Thoracic aorta (tissue), 2 donors: ENCODE data around the gene NR2E3. TPM values are rescaled to one million over a fixed set of nuclear protein-coding genes. Genes with fewer than 3 reads are reported as not detected.

Source experiments
- ATAC-seq: fragments of 150-250 bp; one replicate; pipeline ENCODE4 v1.8.0; 2017; ENCODE audit warnings: low read depth; ENCODE audit not compliant: insufficient number of reproducible peaks, low FRiP score
- DNase-seq: peaks from one replicate; pipeline ENCODE4 v3.0.0-alpha.2; 2020; ENCODE audit warnings: low spot score
- H3K27ac ChIP-seq, 2 donors: fragments of 200-600 bp; sonication (generic); 1 replicate in 1 of 2; 2 replicates in 1 of 2; pipeline ENCODE4 v1.5.1; 2016; ENCODE audit warnings: mild to moderate bottlenecking in 2 of 2, moderate library complexity in 2 of 2
- H3K27me3 ChIP-seq: fragments of 200-600 bp; sonication (generic); replicated peaks from 2 replicates; pipeline ENCODE4 v1.6.0; 2016; ENCODE audit warnings: mild to moderate bottlenecking; ENCODE audit not compliant: insufficient read depth
- H3K36me3 ChIP-seq: fragments of 200-600 bp; sonication (generic); one replicate; pipeline ENCODE4 v1.5.1; 2016
- H3K4me1 ChIP-seq, 2 donors: fragments of 200-600 bp; sonication (generic); 1 replicate in 1 of 2; 2 replicates in 1 of 2; pipeline versions ENCODE4 v1.5.1 to v1.6.0; 2016; ENCODE audit warnings: low read depth in 2 of 2, mild to moderate bottlenecking in 1 of 2; ENCODE audit not compliant: control insufficient read depth in 1 of 2
- H3K4me3 ChIP-seq: fragments of 200-600 bp; sonication (generic); 2 replicates; pipeline ENCODE4 v1.5.1; 2016; ENCODE audit warnings: mild to moderate bottlenecking
- H3K9me3 ChIP-seq: fragments of 200-600 bp; sonication (generic); 2 replicates; pipeline ENCODE4 v1.5.1; 2016
- CTCF ChIP-seq: fragments of 200-600 bp; sonication (generic); IDR thresholded peaks from one replicate; pipeline ENCODE4 v1.5.1; 2019; ENCODE audit warnings: antibody characterized with exemption
- total RNA-seq, 2 donors: library from RNA; depleted of rRNA; stranded (reverse); fragments of >200 nt; gene quantifications; one replicate each; pipeline versions ENCODE4 v1.1.0 to v1.2.3, GENCODE V29; 2016

NR2E3 gene
- total RNA-seq, 2 donors from 2014 or later, result 0.27 to 0.92 TPM

- no peak for ATAC-seq
- no peaks in the 10 kb centered on the region for H3K27me3 ChIP-seq
- H3K9me3 ChIP-seq, result no peaks in the 10 kb centered on the region
- peaks cover 9 to 63% of the 10 kb centered on the region in 2 donors for H3K4me1 ChIP-seq
- H3K27ac ChIP-seq, result peak overlapping the region; percentile 74 to 91
- no peak for DNase-seq
- TF ChIP-seq CTCF, result no peak
- H3K36me3 ChIP-seq, result no peaks in the 10 kb centered on the region
- no peak overlapping the region for H3K4me3 ChIP-seq
Observed at GRCh38 chr15:71781179-71781964, 29.0 kb upstream of the NR2E3 start.

GRCh38 chr15:71781965-71782265 is 28.4 kb upstream of the NR2E3 start:
- DNase-seq (no peak), ATAC-seq (no peak)
- Histone ChIP-seq H3K36me3 (no peaks in the 10 kb centered on the region), H3K9me3 (no peaks in the 10 kb centered on the region), H3K27me3 (no peaks in the 10 kb centered on the region), H3K4me1 (peaks cover 9 to 63% of the 10 kb centered on the region in 2 donors), H3K27ac (peak overlapping the region; percentile 74 to 91), H3K4me3 (no peak overlapping the region)
- no peak for TF ChIP-seq CTCF

- no peak for ATAC-seq
Observed at GRCh38 chr15:71782422-71783165, 27.8 kb upstream of the NR2E3 start.

GRCh38 chr15:71784719-71785118 is 25.6 kb upstream of the NR2E3 start:
- Histone ChIP-seq H3K9me3 (no peaks in the 10 kb centered on the region), H3K27ac (no peak overlapping the region), H3K4me1 (peaks cover 9 to 42% of the 10 kb centered on the region in 2 donors), H3K27me3 (no peaks in the 10 kb centered on the region), H3K36me3 (no peaks in the 10 kb centered on the region), H3K4me3 (no peak overlapping the region)
- no peak for DNase-seq
- ATAC-seq, result no peak
- TF ChIP-seq CTCF, result no peak

More at GRCh38 chr15:71782422-71783165, 27.8 kb upstream of the NR2E3 start:
- TF ChIP-seq CTCF, result no peak
- Histone ChIP-seq H3K4me1 (peaks cover 9 to 63% of the 10 kb centered on the region in 2 donors), H3K27ac (peak overlapping the region; percentile 74 to 91), H3K36me3 (no peaks in the 10 kb centered on the region), H3K27me3 (no peaks in the 10 kb centered on the region), H3K4me3 (no peak overlapping the region), H3K9me3 (no peaks in the 10 kb centered on the region)
- no peak for DNase-seq

- H3K4me1 ChIP-seq, result peaks cover 4 to 29% of the 10 kb centered on the region in 2 donors
- ATAC-seq (no peak), DNase-seq (no peak)
- TF ChIP-seq CTCF, result no peak
- no peaks in the 10 kb centered on the region for H3K27me3 ChIP-seq
- no peak overlapping the region for H3K27ac ChIP-seq
- H3K4me3 ChIP-seq, result no peak overlapping the region
- no peaks in the 10 kb centered on the region for H3K36me3 ChIP-seq
- no peaks in the 10 kb centered on the region for H3K9me3 ChIP-seq
Observed at GRCh38 chr15:71785996-71786395, 24.4 kb upstream of the NR2E3 start.
